ENCODE measurements around the gene ARHGAP26. TPM values are rescaled to one million over a fixed set of nuclear protein-coding genes. Genes with fewer than 3 reads are reported as not detected.

The ARHGAP26 gene
- total RNA-seq, 1 experiment from 2014 or later: 1.7 TPM

DNA sequence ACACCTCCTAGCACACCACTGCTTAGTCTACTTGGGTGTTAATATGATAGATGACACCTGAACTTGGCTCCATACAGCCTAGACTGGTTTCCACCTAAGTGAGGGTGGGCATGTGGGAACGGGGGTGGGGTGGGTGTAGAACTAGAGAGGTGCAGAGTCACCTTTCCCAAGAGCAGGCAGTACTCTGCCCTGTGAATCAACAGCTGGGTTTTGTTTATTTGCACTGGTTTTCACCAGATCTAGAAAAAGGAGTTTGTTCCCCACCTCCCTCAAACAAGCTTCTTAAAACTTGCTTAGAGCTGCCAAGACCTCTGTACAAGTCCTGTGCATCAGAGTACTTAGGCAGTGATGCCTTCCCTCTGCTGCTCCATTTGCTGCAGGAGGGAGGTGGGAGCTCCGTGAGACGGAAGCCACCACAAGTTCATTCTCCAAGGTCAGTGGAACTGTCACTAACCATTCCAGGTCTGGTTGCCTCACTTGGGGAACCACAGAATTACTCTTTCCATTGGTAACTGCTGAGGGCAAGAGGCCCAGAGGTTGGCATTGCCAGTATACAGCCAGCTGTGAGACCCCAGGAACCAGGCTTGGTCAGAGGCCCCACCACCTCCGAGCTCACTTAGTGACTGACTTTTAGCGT is 469.8 kb downstream of the ARHGAP26 start:
- peak; percentile 61 for DNase-seq (ENCODE audit: low spot score)

DNA sequence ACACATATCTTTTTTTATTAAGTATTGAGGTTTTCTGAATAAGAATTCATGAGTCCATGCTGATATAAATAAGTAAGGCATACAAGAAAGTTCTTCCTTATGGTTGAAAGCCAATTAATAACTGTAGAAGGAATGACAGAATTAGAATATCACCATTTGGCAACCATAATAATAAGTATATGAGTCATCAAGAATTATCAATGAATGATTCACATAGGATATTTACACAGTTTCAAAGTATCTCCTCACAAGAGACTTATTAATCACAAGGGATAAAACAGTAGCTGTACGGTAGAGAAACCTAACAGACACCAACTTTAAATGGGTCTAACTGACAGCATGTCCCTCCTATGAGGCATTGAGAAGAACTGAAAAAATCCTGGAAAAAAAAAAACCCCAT is 471.7 kb downstream of the ARHGAP26 start:
- DNase-seq (ENCODE audit: low spot score): no peak

DNA sequence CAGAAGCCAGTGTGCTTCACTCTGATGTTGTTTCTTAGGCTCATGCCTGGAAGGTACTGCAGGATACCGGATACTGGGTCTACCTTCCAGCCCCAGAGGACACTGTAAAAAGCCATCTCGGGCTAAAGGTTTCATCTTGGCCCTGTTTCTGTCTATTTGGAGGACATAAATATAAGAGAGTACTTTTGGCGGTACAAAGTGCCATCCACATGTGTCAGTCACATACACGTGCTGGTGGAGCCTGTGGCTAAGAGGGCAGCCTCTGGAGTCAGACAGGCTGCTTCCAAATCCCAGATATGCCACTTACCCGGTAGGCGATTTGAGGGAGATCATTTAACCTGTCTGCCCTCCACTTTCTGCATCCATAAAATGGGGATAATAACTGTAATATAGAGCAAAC is 472.9 kb downstream of the ARHGAP26 start:
- no peak for DNase-seq (ENCODE audit: low spot score)

DNA sequence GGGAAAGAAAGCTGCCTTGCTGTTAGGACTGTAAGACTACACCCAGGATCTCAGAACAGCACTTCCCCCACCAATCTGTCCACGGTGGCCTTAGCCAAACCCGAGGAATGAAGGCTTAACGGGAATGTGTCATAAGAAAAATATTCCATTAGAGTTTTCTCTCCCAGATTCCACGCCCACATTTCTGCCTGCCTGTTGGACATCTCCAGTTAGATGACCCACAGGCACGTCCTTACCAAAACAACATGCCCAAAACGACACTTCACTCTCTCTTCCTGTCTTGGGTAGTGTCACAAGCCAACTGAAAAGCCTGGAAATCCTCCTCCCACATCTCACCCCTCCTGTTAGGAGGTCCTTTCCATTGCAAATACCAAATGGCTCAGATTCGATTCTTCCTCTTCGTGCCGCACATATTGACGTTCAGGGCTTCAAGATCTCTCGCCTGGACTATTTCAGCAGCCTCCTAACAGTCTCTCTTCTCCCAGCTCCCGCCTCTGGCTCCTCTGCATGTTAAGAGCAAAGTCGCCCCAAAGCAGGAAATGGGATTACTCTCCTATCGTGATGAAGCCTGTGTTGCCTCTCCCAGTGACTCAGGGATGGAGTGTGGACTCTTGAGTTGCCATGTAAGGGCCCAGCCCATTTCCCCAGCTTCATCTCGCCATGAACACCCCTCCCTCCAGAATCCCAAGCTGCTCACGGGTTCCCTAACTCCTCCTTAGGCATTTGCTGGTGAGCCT is 474.0 kb downstream of the ARHGAP26 start:
- peak; percentile 96 for DNase-seq (ENCODE audit: low spot score)

DNA sequence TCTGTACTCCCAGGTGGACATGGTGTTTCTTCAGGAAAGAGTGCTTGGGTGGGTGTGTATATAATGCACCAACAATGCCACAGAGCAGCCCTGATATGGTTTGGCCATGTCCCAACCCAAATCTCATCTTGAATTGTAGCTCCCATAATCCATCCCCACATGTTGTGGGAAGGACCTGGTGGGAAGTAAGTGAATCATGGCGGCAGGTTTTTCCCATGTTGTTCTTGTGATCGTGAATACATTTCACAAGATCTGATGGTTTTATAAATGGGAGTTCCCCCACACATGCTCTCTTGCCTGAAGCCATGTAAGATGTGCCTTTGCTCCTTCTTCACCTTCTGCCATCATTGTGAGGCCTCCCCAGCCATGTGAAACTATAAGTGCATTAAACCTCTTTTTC is 474.8 kb downstream of the ARHGAP26 start:
- peak; percentile 61 for DNase-seq (ENCODE audit: low spot score)

DNA sequence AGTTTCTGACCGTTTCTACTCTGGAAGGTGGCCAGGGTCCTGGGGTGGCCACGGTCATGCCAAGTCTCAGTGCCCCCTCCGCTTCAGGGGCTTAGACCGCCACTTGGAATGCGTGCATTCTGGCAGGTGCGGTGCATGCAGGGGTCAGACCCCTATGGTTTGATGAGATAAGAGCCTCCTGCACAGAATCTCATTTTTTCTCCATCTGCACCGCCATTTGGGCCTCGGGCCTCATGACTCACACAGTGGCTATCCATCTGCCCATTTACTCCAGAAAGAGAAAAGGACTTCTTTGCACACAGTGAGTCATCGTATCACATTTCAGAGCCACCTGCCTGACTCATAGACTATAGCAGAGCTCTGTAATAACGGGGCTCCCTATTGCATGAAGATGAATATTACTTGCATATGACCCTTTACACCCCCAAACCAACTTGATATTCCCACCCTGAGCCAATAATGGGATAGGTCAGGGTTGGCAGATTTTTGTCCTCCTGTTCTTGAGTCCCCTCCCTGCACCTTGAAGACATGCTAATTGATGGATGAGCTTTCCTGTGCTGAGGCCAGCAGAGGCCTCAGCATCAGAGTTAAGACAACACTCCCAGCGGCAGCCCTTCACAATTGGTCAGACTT is 475.9 kb downstream of the ARHGAP26 start:
- DNase-seq (ENCODE audit: low spot score): peak; percentile 97

DNA sequence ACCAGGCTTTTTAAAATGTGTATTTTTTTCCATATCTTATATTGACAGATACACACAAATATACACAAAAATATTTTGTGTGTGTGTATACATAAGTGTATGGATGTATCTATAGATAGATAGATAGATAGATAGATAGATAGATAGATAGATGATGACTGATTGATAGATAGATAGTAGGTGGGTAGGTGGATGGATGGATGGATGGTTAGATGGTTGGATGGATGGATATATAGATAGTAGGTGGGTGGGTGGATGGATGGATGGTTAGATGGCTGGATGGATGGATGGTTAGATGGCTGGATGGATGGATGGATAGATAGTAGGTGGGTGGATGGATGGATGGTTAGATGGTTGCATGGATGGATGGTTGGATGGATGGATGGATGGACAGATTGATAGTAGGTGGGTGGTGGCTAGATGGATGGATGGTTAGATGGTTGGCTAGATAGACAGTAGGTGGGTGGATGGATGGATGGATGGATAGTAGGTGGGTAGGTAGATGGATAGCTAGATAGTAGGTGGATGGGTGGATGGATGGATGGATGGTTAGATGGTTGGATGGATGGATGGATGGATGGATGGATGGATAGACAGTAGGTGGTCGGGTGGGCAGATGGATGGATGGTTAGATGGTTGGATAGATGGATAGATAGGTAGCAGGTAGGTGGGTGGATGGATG is 477.1 kb downstream of the ARHGAP26 start:
- no peak for DNase-seq (ENCODE audit: low spot score)

DNA sequence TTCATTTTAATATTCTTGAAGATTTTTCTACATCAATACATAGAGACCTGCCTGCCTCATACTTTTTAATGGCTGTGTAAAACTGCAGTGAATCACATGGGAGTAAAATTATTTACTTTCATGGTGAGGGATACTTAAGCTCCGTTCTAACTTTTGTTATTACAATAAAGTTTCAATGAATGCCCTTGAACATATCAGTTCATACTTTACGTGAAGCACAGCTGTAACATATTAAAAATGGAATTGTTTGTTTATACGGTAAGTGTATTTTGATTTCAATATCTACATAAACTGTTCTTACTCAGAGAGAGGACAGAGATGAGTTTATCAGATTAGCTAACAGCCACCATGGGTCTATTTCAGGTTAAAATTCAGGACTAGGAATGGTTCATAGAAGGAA is 478.2 kb downstream of the ARHGAP26 start:
- no peak for DNase-seq (ENCODE audit: low spot score)

DNA sequence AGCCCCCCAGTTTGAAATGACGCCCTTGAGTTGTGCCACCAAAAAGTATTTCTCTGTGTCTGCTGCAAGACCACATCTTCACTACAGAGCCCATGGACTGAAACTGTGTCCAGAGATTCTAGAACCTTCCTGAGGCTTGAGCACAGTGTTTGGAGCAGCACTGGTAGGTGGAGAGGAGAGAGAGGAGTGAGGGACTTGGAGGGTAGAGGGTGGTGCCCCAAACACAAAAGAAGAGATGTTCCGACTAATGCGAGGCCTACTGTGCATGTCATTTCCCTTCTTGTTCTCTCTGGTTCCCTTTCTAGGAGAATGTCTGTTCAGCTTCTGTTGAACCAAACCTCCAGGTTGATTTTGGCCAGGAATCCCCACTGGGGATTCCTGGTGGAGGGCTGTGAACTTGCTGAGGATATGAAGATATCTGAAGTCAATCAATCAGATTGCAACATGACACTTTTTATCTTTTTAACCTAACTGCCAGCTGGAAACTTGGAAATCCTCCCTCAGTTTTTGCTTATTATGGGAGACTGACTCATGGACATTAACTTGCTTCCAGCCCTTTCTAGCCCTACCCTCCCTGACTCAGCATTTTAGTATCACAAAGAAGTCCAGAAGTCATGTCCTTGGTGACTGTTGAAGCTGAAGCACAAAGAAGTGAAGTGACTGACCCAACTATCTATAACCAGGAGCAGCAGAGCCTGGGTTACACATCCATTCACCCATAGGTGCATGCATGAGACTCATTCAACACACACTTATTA is 478.8 kb downstream of the ARHGAP26 start:
- DNase-seq (ENCODE audit: low spot score): peak; percentile 67

DNA sequence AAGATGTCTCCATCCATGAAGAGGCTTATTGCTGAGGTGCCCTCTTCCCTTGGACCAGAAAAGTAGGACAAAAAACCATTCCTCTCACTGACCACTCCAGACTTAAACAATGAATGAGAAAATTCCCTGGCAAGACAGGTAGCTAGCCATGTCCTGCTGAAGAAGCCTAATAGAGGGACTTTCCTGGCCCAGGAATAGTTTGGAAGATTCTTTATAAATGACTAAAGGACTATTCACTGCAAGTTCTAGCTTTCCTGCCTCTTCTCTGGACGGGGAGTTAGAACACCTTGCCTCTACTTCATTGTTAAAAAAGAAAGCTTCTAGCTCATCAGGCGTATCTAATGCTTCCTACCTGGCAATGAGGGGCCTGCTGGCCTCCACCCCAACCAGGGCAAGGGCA is 479.7 kb downstream of the ARHGAP26 start:
- DNase-seq (ENCODE audit: low spot score): no peak

DNA sequence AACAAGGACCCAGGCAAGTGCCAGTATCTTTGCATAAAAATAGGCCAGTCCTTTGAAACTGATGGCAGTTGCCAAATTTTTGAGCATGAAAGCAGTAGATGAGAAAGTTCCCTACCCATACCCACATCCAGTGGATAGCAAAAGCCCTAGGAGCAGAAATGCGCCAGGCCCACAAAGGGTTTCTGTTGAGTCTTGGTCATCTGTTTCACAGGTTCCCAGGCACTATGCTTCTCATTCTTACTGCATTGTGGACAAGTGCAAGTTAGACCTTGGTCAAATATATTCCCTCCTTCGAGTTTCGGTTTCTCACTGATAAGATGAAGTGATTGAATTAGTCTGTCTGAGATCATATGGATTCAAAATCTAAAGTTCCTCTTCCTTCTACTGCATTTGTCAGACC is 481.0 kb downstream of the ARHGAP26 start:
- no peak for DNase-seq (ENCODE audit: low spot score)

DNA sequence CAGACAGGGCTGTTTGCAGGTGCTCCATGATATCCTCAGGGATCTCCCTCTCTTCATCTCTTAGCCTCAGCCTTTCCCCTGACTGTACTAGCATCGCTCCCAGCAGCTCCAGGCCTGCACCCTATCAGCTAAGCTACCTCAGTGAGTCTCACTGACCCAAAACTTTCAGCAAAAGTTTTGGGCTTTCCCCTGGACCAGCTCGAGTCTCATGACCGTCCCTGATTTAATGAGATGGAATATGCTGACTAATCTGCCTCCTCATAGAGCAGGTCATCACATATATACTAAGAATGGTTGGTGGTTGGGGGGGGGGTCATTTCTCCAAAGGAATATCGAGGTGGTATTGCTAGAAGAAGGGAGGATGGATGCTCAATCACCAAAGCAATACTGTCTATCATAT is 481.8 kb downstream of the ARHGAP26 start:
- no peak for DNase-seq (ENCODE audit: low spot score)

DNA sequence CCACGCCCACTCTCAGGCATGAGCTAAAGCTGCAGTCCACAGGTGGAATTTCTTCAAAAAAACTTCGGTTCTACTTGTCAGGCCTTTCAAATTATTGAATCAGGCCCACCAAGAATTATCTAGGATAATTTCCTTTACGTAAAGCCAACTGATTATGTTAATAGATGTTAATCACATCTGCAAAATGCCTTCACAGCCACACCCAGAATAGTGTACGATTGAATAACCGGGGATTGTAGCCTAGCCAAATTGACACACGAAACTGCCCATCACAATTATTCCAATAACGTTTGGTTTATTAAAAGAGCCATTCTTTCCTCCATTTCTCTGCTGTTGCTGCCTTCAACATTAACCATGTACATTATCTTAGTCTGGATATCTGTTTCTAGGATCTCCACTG is 484.6 kb downstream of the ARHGAP26 start:
- no peak for DNase-seq (ENCODE audit: low spot score)

DNA sequence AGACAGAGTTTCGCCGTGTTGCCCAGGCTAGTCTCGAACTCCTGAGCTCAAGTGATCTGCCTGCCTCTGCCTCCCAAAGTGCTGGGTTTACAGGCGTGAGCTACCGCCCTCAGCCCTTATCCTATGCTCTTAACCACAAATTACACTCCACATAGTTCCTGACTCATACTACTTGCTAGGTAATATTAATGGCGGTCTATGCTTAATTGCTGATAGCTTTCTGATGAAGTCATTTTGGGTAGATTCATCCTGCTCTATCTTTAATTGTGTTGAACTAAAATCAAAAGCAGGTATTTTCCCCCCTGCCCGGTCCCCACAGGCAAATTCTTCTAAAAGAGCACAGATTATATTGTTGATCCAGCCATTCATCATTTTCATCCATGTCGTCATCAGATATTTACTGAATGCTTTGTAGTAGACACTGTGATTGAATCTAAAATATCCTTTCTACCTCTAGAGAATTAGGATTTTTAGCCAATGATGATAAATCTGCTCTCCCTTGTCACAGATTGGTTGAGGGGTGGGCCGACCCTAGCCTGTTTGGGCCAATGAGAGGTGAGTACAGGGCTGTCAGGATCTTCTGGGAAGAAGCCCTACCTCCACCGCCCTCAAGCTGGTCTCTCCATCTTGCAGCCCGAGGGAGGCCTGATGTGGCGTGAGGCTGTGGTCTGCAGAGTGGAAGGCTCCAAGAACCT is 488.5 kb downstream of the ARHGAP26 start:
- DNase-seq (ENCODE audit: low spot score): peak; percentile 85

DNA sequence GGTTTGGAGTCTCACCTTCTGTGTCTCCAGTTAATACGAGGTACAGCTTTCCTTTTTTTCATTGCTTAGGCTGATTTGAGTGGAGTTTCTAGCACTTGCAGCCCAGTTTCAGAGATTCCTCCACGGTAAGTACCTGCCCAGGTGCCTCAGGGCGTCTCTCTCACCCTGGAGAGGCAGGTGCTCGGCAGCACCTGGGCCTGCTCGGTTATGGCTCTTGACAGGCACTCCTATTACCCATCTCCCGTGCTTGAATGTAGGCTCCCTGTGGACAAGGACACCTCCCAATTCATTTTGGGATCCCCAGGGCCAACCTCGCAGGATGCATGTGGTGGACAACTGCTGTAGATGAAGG is 489.1 kb downstream of the ARHGAP26 start:
- DNase-seq (ENCODE audit: low spot score): no peak

DNA sequence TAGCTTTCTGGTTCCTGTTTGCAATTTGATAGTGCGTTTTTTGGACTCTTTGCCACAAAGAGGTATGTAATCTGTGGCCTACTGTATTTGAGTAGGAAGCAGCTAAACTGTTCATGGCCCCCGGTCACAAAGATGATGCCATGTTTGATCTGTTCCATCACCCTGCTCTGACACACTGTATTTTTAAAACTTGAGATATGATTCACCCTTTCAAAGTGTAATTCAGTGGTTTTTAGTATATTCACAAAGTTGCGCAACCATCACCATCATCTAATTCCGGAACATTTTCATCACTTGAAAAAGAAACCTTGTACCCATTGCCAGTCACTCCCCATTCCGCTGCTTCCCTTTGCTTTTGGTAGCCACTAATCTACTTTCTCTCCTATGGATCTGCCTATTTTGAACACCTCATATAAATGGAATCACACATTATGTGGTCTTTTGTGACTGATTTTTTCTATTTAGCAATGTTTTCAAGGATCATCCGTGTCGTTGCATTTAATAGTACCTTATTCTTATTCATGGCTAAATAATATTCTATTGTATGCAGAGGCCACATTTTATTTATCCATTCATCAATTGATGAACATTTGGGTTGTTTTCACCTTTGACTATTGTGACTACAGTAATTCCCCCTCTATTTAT is 491.7 kb downstream of the ARHGAP26 start:
- peak; percentile 43 for DNase-seq (ENCODE audit: low spot score)

DNA sequence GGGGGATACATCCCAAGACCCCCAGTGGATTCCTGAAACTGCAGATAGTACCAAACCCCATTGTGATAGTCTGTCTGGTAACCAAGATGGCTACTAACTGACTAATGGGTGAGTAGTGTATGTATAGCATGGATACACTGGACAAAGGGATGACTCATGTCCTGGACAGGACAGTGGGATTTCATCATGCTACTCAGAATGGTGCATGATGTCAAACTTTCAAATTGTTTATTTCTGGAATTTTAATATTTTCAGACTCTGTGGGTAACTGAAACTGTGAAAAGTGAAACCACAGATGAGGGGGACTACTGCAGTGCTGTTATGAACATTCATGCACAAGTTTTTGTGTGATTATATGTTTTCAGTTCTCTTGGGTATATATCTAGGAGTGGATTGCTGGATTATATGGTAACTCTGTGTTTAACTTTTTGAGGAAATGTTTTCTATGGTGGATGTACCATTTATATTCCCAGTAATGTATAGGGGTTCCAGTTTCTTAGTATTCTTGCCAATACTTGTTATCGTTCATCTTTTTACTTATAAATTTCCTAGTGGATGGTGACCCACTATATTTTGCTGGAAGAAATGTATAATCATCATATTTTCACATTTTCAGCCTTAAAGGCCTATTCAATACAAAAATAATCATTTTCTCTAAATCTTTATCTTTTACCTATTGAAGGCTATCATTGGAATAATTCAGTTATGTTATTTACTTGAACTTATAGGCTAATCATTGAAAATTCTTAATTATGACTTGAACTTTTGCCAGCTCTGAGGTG is 492.4 kb downstream of the ARHGAP26 start:
- DNase-seq (ENCODE audit: low spot score): peak; percentile 72

DNA sequence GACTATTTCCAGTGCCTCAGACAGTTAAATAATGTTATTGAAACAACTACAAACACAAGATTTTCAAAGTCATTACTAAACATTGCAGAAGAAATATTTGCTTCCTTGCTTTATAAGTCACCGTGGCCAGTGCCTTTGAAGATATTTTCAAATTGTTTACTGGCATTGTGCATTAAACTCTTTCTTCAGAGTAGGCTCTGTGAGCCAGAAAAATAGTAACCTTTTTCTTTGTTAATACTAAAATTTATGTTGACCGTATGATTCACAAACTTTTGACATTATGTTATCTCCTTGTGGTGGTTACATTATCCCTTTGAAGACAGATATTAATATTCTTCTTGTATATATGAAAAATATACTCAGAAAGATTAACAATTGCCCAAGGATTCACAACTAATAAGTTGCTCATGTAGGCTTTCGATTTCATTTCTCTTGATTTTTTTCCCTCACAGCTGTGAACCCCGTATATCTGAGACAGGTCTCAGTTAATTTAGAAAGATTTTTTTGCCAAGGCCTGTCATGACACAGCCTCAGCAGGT is 493.2 kb downstream of the ARHGAP26 start:
- no peak for DNase-seq (ENCODE audit: low spot score)

DNA sequence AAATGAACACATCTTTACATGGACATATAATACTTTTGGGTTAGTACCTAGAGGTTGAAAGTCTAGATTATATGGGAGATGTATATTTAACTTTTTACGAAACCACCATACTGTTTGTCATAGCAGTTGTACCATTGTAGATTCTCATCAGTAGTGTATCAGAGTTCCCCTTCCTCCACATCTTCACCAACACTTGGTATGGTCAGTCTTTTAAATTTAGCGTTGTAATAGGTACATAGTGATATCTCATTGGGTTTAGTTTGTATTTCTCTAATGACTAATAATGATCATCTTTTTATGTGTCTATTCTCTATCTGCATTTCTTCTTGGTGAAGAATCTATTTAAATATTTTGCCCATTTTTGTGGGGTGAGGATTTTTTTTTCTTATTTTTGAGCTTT is 495.8 kb downstream of the ARHGAP26 start:
- no peak for DNase-seq (ENCODE audit: low spot score)

DNA sequence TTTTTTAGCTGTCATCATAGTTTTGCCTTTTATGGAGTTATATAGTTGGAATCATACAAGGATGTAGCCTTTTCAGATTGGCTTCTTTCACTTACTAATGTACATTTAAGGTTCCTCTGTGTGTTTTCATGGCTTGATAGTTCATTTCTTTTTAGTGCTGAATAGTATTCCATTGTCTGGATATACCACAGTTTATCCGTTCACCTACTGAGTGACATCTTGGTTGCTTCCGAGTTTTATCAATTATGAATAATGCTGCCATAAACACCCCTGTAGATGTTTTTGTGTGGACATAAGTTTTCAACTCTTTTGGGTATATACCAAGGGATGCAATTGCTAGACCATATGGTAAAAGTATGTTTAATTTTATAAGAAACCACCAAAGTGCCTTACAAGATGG is 497.0 kb downstream of the ARHGAP26 start:
- DNase-seq (ENCODE audit: low spot score): no peak

Data from H4 (cell line).